Left hindlimb (tissue), 1 donor: ENCODE data around the gene SKA1.

ENCODE experiments used
- DNase-seq: peaks from one replicate; pipeline ENCODE4 v3.0.0-alpha.2; 2018

Gene SKA1, protein sequence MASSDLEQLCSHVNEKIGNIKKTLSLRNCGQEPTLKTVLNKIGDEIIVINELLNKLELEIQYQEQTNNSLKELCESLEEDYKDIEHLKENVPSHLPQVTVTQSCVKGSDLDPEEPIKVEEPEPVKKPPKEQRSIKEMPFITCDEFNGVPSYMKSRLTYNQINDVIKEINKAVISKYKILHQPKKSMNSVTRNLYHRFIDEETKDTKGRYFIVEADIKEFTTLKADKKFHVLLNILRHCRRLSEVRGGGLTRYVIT

DNA sequence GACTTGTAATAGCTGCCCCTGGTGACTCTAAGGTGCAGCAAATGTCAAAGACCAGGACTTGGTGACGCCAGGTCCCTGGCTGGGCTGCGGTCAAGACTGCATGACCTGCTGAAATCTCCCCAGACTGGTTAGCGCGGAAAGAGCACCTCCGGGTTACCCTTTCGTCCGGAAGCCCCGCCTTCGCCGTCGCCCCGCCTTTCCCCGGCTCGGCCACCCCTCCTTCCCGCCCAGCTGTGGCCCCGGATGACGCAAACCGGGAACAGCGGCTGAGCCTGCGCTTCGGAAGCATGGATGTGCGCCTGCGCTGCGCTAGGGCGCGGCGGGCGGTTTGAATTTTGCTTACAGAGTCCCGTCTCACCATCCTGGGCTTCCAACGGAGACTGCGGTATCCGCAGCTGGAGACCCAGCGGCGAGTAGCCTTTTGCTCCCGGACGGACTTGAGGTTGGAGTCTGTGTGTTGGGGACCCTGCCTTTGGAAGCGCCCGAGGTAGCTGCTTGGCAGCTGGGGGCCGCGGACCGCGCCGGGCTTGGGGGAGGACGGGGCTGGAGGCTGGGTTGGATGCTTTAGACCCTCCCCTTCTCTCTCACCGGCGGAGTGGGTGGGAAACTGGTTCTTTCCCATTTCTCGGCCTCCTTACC, at the start of gene SKA1:
Gene SKA1 (plus strand): TSS at position 294 of the 639 bp plus-strand sequence. CDS start 785 bp downstream, outside the sequence.
- DNase-seq = peak; percentile 97

DNA sequence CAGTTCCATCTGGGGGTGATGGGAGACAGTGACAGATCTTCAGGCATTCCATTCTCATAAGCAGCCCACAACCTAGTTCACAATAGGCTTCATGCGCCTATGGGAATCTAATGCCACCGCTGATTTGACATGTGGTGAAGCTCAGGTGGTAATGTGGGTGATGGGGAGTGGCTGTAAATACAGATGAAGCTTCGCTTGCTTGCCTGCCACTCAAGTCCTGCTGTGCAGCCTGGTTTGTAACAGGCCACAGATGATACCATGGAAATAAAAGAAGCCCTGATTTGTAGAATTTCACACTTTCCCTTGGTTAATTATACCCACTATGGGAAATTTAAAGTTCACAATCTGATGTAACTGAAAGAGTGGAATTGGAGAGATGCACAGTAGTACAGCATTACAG, 46.9 kb upstream of the SKA1 start:
- no peak for DNase-seq

DNA sequence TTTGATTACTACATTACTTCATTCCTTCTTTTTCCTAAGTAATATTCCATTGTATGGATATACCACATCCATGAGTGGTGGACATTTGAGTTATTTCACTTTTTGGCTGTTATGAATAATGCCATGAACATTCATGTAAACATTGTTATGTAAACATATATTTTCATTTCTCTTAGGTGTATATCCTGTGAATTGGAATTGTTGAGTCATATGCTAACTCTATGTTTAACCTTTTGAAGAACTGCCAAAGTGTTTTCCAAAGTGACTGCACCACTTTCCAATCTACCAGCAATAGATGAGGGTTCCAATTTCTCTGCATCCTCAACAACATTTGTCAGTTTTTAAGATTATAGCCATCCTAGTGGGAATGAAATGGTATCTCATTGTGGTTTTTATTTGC, 44.7 kb upstream of the SKA1 start:
- no peak for DNase-seq

DNA sequence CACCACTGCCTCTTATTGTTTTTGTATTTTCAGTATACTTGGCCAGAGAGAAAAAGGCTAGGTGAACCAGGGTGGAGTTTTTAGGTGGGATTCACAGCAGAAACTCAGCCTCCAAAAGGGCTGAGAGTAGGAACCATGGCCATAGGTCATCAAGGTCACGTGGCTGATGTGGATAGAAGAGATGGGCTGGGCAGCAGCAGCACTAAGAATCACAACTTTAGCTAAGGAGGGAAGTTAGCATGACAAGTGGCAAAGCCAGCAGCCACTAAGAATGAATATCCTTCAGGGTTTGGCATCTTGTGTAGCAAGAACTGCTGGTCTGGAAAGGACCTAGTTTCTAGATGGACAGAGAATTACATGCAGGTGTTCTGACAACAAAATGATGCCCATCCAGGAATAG, 43.2 kb upstream of the SKA1 start:
- no peak for DNase-seq

DNA sequence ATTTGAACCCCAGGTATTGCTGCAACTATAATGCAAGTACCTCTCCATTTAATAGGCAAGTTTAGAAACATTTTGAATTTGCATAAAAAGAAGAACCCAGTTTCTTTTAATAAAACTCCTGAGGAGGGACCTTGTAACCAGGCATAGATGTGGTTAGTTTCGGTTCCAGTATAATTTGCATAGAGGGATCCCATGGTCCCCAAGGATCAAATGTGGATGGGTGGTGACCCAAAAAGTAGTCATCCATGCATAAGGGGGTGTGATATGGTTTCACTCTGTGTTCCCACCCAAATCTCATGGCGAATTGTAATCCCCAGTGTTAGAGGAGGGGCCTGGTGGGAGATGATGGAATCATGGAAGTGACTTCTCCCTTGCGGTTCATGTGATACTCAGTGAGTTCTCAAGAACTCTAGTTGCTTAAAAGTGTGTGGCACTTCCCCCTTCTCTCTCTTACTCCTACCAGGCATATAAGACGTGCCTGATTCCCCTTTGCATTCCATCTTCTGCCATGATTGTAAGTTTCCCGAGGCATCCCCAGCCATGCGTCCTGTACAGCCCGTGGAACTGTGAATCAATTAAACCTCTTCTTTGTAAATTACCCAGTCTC, 40.2 kb upstream of the SKA1 start:
- no peak for DNase-seq

DNA sequence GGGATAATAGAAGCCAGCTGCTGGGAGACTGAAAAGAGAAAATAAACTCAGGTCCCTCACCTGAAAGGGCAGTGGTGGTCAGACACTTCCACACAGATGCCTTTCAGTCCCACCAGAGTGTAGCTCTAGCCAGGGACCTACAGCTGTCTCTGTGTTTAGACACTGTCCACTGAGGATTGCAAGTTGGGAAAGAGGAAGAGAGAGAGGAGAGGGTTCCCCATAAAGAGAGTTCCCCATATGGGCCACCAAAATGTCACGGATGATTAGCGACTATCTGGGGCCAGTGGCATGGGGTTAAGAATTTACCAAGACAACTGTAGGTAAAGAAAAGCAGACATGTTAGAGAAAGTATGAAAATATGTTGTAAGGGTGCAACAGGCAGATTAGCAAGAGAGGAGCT, 36.7 kb upstream of the SKA1 start:
- DNase-seq = no peak

DNA sequence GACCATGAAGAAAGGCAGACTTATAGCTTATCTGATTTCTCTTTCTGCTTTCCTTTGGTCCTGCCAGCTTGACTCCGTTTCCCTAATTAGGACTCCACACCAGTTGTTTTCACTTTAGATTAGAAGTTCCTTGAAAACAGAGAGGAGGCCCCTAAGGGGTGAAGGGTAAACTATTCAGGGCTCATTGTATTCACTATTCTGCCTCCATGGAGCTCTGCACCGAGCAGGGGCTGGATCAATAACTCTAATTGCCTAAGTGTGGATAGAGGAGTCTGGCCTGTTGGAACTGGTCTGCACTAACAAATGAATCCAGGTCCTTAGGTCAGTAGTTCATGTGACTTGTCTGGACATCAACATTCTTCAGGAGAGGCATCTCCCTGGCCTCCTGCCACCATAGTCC, 36.1 kb upstream of the SKA1 start:
- DNase-seq = no peak

DNA sequence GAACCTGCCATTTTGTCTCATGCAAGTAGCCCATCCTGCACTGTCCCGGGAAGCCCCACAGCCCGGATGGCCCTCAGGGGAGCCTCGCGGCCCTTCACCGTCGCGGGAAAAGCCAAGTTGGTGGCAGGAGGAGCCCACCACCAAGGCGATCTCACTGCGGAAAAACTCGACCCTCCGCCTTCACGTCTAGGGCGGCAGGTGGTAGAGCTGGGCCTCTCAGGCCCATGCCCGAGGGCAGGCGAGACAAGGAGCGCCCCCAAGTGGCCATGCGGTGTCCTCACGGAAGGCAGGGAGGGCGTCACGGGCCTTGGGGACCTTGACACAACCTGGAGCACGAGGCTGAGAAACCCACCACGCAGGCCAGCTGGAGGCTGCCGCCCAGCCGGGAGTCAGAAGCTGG, 34.8 kb upstream of the SKA1 start:
- no peak for DNase-seq

DNA sequence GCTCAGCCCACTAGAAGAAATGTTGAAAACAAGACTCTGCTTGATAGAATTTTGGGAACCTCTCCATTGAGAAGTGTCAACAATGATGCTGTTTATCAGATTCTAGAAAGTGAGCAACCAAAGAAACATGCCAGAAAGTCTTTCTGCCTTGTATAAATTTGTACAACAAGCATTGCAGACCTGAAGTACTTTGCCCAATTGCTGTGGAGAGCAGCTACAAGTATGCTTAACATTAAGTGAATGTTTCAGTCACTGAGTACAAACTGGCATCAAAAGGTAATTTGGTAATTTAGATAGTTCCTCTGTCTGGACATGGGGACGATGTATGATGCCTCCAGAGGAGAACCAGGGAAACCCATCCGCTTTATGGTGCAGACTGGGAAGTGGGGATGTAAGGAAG, 33.4 kb upstream of the SKA1 start:
- DNase-seq = no peak

DNA sequence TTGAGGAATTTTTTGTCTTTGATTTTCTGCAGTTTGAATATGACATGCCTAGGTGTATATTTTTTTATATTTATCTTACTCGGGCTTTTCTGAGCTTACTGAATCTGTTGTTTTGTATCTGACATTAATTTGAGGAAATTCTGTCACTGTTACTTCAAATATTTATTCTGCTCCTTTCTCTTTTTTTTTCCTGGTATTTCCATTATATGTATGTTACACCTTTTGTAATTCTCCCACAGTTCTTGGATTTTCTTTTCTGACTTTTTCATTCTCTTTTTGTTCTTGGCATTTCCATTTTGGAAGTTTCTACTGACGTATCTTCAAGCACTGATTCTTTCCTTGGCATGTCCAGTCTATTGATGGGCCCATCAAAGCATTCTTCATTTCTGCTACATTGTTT, 24.1 kb upstream of the SKA1 start:
- no peak for DNase-seq

DNA sequence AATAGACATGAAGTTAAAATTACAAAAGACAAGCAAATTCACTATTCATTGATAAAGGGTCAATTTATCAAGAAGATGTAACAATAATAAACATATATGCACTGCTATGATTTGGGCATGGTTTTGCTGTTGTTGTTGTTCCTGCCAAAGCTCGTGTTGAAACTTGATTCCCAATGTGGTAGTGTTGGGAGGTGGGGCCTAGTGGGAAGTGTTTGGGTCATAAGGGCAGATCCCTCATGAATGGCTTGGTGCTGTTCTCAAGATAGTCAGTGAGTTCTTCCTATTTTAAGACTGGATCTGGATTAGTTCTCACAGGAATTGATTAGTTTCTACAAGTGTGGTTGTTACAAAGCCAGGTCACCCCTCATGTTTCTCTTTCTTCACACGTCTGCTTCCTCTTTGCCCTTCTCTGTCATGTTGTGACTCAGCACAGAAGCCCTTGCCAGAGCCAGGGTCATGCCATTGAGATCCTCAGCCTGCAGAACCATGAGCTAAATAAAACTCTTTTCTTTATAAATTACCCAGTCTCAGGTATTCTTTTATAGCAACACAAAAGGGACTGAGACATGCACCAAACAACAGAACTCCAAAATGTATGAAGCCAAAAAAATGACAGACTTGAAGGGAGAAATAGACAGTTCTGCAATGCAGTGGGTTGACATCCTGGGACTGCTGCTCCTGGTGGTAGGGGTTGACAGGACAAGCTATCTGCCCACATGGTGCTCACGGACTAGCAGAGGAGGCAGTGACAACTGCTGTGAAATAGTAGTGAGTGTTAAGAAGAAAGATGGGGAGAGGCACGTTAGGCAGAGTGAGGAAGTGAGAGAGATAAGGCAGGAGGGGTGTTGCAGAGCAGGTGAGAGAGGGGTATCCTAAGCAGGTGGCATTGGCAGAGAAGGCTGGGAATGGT, 18.6 kb upstream of the SKA1 start:
- DNase-seq = no peak

DNA sequence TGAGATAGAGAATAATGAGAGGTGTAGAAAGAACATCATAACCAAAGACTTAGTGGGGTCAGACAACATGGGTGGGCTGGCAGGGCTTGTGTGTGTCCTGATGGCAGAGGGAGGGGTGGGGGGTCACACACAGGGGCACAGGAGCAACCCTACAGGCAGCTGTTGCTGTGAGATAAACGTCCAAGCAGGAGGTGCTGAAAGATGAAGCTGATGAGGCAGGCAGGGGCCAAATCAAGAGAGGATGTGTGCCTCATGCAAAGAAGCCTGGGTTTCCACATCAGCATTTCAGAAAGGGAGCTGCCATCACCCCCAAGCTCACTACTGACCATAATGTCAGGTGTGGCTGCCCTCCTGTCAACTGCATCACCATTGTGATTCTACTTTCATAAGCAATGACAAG, 16.0 kb upstream of the SKA1 start:
- DNase-seq = no peak

DNA sequence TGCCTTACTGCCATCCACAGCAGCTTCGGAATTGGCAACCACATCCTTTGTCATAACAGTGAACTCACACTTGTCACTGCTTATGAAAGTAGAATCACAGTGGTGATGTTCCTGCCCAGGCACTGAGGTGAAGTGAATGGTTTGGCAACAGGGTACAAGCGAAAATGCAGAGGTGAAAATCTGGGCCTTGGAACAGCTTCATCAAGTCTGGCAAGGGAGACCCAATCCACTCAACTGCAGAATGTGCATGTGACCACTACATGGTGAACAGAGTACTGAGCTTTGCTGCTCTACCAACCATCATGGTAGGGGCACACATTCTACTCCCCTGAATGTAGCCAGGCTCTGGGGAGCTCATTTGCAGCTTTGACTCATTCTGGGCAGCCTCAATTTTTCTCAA, 15.0 kb upstream of the SKA1 start:
- no peak for DNase-seq

DNA sequence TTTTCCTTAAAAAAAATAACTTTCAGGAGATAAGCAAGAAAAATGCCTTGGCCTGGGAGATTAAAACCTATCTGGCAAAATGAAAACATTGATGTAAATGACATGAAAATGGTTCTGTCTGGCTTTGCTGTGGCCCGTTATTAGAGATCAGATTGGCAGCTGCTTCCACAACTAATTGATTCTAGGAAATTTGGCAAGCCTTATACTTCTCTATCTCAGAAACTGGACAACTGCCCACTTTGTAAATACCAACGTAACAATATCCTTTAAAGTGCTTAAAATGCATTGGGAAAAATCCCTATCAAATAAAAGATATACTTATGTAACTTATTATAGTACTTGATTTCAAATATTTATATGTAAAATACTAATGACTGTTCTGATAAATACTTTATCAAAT, 14.2 kb upstream of the SKA1 start:
- DNase-seq = no peak

DNA sequence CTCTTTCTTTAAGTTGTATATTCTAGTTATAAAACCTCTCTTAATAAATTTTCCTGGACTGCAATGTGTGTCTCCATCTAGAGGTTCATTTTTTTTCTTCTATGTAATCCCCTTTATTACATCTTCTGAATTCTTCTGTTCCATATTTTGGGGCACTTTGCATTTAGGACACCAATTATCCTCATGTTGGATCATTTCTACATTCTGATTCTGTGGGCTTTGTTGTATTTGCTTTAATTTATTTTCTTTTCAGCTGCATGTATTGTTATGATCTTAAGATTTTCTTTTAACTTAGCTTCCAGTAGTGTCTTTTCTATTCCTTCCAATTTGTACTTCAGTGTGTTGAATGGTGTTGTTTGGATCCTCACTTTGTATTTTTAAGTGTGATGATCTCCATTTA, 5.2 kb upstream of the SKA1 start:
- no peak for DNase-seq

DNA sequence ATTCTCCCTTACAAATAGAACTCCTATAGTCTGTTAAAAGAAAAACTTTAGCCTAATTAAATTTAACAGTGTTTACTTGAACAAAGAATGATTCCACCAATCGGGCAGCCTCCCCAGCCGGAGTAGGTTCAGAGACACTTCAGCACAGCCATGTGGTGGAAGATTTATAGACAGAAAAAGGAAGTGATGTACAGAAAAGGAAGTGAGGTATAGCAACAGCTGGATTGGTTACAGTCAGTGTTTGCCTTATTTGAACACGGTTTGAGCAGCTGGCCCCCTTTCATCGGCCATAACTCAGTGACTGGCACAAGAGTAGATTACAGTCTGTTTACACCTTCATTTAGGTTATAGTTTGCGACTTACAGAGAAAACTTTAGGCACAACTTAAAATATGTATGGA, 2.1 kb upstream of the SKA1 start:
- no peak for DNase-seq

DNA sequence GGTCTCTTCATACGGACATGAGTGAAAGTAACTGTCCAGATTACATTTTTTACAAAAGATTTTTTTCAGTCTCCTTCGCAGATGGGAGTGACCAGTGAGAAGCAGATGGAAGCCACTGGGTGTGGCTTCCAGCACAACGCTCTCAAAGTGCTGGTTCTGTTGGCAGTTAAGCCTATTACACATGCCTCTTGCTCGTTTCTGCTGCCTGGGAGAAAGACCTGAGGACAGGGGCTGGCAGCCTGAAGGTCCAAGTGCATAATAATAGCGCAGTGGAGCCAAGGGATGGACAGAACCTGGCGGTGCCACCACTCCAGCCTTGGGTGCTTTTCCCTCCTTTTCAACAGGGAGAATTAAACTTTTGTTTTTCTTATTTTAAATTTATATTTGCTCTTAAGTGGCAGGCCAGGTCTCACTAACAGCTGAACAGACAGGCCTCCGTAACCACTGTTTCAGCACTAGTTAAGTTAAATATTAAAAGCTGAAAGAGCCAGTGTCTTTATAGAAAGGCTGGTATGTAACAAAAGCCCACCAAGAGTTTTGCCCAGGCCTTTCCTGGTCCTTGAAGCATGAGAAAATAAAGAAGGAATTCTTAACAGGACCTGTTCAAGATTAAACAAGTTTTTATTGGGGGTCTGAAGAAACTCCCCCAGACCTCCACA, 1.2 kb upstream of the SKA1 start:
- DNase-seq = no peak

DNA sequence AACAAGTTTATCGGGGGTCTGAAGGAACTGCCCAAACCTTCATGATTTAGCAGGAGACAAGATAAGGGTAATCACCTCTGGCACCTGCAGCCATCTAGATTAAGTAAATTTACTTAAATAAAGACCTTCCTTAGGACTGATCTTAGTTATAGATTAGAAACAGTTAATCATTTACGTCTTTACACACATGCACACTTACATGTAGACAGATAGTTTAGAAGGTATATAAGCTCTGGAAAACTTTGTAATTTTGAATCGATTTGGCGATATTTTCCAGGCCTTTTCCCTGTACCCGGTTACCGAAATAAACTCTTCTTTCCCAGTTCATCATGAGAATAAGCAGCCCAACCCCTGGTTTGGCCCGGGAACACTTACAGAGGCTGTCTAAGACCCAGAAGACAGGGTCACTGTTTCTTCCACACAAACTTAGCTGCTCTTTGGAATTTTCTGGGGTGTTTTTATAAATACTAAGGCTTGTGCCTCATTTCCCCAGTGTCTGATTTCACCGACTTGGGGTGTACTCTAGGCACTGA, 560 bp upstream of the SKA1 start:
- DNase-seq = no peak

DNA sequence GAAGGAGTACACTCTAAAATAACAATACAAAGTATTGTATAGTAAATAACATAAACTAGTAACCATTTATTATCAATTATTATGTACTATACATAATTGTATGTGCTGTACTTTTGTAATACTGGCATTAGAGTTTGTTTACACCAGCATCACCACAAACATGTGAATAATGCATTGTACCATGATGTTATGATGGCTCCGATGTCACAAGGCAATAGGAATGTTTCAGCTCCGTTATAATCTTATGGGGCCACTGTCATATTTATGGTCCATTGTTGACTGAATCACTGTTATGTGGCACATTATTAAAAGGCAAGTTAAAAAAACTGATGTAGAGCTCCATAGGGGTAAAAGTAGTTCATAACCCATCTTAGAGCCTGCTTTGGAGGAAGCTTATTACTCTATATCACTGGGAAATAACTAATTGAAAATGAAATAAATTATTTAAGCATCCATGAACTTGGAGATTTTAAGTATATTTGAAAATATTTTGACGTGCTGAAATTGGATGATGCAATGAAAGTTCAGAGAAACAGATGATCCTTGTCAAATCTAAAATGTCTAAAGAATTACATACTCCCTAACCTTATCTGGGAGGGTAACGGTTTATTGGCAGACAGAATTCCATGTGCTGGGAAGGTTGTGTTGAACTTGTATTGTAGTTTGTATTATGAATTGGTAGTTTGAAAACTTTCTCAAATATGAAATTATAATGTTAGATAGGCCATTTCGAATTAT, 2.4 kb downstream of the SKA1 start:
- DNase-seq = no peak

DNA sequence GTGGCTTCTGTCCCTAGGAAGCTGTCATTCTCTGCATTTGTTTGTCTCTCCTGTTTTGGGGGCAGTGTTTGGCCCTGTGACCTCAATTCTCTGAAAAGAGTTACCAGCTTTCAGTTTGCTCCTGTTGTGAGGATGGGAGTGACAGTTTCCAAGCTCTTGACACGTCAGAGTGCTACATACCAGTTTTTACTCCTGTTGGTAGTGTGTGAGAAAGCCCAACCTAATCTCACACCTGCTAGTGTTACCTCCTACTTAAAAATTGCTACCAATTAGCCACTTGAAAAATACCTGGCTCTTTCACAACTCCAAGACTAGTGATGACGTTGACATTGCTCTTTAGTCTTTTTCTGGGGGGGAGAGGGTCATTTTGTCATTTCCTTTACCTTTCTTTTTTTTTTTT, 14.1 kb downstream of the SKA1 start:
- no peak for DNase-seq

DNA sequence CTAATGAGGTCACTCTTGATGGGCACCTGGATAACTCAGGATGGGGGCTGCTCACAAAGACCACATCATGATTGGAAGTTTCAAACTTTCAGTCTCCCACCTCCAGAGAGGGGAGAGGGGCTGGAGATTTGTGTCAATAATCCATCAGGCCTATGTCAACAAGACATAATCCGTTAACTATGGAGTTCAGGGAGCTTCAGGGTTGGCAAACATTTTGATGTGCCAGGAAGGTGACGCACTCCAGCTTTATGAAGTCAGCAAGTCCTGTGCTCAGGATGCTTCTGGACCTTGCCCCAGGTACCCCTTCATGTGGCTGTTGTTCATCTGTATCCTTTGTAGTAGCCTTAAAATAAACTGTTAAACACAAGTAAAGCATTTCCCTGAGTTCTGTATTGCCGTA, 19.0 kb downstream of the SKA1 start:
- no peak for DNase-seq

DNA sequence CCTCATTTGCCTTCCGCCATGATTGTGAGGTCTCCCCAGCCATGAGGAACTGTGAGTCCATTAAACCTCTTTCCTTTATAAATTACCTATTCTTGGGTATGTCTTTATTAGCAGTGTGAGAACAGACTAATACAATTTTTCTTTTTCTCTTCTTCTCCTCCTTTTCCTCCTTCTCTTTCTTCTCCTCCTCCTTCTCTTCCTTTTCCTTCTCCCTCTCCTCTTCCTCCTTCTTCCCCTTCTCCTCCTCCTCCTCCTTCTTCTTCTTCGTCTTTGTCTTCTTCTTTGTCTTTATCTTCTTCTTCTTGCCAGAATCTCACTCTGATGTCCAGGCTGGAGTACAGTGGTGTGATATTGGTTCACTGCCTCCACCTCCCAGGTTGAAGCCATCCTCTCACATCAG, 20.2 kb downstream of the SKA1 start:
- no peak for DNase-seq
